ENCODE measurements around the gene RUFY2. TPM values are rescaled to one million over a fixed set of nuclear protein-coding genes. Genes with fewer than 3 reads are reported as not detected.
"Not testable (repeated sequence)": the region's sequence is repeated elsewhere in the genome, so short reads cannot be mapped to it uniquely, and the experiment has no call there.

Gene RUFY2
- total and polyA plus RNA-seq, 2 donors from 2014 or later = 7.4 to 27.5 TPM

DNA sequence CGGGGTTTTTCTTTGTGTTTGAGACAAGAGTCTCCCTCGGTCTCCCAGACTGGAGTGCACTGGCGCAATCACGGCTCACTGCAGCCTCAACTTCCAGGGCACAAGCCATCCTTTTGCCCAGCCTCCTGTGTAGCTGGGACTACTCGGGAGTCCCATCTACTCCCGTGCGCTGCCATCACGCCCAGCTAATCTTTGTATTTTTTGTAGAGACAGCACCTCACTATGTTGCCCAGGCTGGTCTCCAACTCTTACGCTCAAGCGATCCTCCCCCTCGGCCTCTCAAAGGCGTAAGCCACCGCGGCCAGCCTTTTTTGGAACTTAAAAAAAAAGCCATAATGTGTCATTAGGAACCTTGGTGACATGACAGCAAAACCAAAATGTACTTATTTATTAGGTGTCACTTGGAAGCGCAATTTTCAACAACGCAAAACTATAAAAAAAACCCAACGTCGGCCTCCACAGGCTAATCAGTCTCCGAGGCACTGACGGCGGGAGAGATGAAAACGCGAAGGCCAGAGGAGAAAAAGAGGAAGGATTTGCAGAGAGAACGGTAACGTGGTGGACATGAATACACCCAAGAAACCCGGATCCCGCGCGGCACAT is 76.1 kb downstream of the RUFY2 start:
- FAIRE-seq = no peak

DNA sequence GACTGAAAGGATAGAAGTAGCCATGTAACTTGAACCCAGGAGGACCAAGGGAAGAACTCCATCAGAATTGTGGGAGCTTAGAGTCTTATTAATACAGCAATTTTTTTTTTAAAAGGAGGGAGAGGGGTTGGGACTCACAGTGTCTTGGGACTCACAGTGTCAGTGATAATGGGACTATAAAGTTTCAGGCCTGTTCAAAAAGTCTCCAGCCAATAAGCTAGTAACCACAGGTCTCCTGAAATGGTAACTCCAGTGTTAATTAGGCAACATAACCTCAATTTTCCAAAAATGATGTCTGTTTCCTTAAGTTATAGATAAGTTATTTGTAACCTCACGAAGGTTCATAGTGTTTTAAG is 77.6 kb downstream of the RUFY2 start:
- Histone ChIP-seq H3K4me3 (ENCODE audit: low read length in 3 of 3) (no peak overlapping the region), H3K4me1 (ENCODE audit: control insufficient read depth in 2 of 3, insufficient read depth in 2 of 3, low read depth in 1 of 3, low read length in 3 of 3) (peaks cover 2 to 17% (median 7%) of the 10 kb centered on the region in 3 donors), H3K9ac (ENCODE audit: low read length in 3 of 3) (no peak overlapping the region), H3K9me3 (ENCODE audit: control insufficient read depth in 2 of 3, insufficient read depth in 1 of 3, low read length in 3 of 3) (no peaks in the 10 kb centered on the region), H3K27me3 (ENCODE audit: control insufficient read depth, insufficient read depth, low read length) (no peaks in the 10 kb centered on the region), H3K36me3 (ENCODE audit: control insufficient read depth in 2 of 3, insufficient read depth in 3 of 3, low read length in 3 of 3) (no peaks in the 10 kb centered on the region), H3K27ac (ENCODE audit: low read depth in 2 of 2, low read length in 2 of 2) (peak overlapping the region in 1 of 2 donors; percentile 86)
- DNase-seq (no peak), FAIRE-seq (no peak)
- TF ChIP-seq, protein P1, sequence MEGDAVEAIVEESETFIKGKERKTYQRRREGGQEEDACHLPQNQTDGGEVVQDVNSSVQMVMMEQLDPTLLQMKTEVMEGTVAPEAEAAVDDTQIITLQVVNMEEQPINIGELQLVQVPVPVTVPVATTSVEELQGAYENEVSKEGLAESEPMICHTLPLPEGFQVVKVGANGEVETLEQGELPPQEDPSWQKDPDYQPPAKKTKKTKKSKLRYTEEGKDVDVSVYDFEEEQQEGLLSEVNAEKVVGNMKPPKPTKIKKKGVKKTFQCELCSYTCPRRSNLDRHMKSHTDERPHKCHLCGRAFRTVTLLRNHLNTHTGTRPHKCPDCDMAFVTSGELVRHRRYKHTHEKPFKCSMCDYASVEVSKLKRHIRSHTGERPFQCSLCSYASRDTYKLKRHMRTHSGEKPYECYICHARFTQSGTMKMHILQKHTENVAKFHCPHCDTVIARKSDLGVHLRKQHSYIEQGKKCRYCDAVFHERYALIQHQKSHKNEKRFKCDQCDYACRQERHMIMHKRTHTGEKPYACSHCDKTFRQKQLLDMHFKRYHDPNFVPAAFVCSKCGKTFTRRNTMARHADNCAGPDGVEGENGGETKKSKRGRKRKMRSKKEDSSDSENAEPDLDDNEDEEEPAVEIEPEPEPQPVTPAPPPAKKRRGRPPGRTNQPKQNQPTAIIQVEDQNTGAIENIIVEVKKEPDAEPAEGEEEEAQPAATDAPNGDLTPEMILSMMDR (IDR thresholded peaks at IDR 0.05; ENCODE audit: borderline replicate concordance, extremely low read depth, insufficient read depth) = no peak
- intact Hi-C loops (cut with DNase I) = no loop called here

More for the DNA sequence above, 76.1 kb downstream of the RUFY2 start:
- H3K36me3 ChIP-seq (ENCODE audit: control insufficient read depth in 2 of 3, insufficient read depth in 3 of 3, low read length in 3 of 3) = no peaks in the 10 kb centered on the region
- no peaks in the 10 kb centered on the region for H3K9me3 ChIP-seq (ENCODE audit: control insufficient read depth in 2 of 3, insufficient read depth in 1 of 3, low read length in 3 of 3)
- H3K9ac ChIP-seq (ENCODE audit: low read length in 3 of 3) = peak overlapping the region; percentile 94 to 99 (median 98)
- peak; percentile 29 to 74 (median 68) for DNase-seq
- H3K4me3 ChIP-seq (ENCODE audit: low read length in 3 of 3) = peak overlapping the region; percentile 95 to 96 (median 95)
- intact Hi-C loops (cut with DNase I) = no loop called here
- TF ChIP-seq, protein P1 (IDR thresholded peaks at IDR 0.05; ENCODE audit: borderline replicate concordance, extremely low read depth, insufficient read depth) = no peak
- H3K27me3 ChIP-seq (ENCODE audit: control insufficient read depth, insufficient read depth, low read length) = no peaks in the 10 kb centered on the region
- peak overlapping the region; percentile 99 to 100 for H3K27ac ChIP-seq (ENCODE audit: low read depth in 2 of 2, low read length in 2 of 2)
- H3K4me1 ChIP-seq (ENCODE audit: control insufficient read depth in 2 of 3, insufficient read depth in 2 of 3, low read depth in 1 of 3, low read length in 3 of 3) = peaks cover 2 to 17% (median 10%) of the 10 kb centered on the region in 3 donors

DNA sequence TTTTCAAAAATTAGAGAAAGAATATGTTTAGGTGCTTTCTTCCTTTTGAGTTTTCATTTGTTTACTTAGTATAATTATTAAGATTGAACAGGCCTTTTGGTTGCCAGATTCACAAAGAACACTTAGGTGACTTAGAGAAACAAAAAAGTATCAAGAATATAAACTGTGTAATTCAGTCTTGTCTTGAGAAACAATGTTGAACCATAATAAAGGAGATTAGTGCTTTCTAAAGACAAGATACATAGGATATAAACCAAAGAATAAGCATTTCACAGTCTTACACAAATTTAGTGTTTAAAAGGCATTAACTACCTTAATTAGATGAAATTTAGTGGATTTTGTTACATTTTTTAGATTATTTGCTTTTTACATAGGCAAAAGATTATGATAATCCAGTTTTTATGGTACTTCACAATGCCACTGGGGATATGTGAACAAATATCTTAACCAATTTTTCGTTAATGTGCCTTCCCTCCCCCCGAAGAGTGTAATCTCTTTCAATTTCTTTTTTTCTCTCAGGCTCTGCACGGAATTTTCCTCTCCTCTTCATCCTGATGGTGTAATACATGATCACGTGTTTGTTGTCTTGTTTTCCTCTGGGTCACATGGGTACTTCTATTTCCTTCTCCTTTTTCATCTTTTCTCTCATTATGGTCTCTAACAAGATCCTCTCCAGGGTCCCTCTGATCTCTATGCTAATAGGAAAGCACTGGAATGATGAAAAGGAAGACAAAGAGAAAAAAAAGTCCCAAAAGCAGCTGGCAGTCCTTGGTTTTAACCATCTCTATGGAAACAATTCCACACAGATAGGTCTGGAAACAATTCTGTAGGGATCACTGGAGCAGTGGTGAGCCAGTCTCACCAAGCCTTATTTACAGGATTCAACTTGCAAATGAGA is 78.9 kb downstream of the RUFY2 start:
- peak in 2 of 5 donors; percentile 52 to 74 for DNase-seq
- H3K4me1 ChIP-seq (ENCODE audit: control insufficient read depth in 2 of 3, insufficient read depth in 2 of 3, low read depth in 1 of 3, low read length in 3 of 3) = peaks cover 2 to 17% (median 7%) of the 10 kb centered on the region in 3 donors
- peak overlapping the region in 2 of 3 donors; percentile 12 to 65 for H3K9ac ChIP-seq (ENCODE audit: low read length in 3 of 3)
- peak overlapping the region; percentile 1 to 48 (median 8) for H3K4me3 ChIP-seq (ENCODE audit: low read length in 3 of 3)
- no peaks in the 10 kb centered on the region for H3K36me3 ChIP-seq (ENCODE audit: control insufficient read depth in 2 of 3, insufficient read depth in 3 of 3, low read length in 3 of 3)
- TF ChIP-seq, protein P1 (IDR thresholded peaks at IDR 0.05; ENCODE audit: borderline replicate concordance, extremely low read depth, insufficient read depth) = no peak
- no peak for FAIRE-seq
- no peaks in the 10 kb centered on the region for H3K27me3 ChIP-seq (ENCODE audit: control insufficient read depth, insufficient read depth, low read length)
- peak overlapping the region; percentile 71 to 86 for H3K27ac ChIP-seq (ENCODE audit: low read depth in 2 of 2, low read length in 2 of 2)
- intact Hi-C loops (cut with DNase I) = no loop called here
- H3K9me3 ChIP-seq (ENCODE audit: control insufficient read depth in 2 of 3, insufficient read depth in 1 of 3, low read length in 3 of 3) = no peaks in the 10 kb centered on the region

DNA sequence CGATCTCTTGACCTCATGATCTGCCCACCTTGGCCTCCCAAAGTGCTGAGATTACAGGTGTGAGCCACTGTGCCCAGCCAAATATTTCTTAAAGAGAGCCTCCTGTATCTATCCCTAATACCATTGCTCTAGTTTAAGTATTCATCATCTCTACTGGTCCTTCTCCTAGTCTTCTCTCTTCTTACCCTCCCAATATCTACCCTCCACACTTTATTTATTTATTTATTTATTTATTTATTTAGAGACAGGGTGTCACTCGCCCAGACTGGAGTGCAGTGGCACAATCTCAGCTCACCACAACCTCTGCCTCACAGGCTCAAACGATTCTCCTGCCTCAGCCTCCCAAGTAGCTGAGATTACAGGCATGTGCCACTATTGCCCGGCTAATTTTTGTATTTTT is 82.7 kb downstream of the RUFY2 start:
- H3K27me3 ChIP-seq (ENCODE audit: control insufficient read depth, insufficient read depth, low read length) = not testable (repeated sequence)

More for the DNA sequence above, 82.7 kb downstream of the RUFY2 start:
- H3K4me3 ChIP-seq (ENCODE audit: low read length in 3 of 3); H3K36me3 ChIP-seq (ENCODE audit: control insufficient read depth in 2 of 3, insufficient read depth in 3 of 3, low read length in 3 of 3); DNase-seq; intact Hi-C loops (cut with DNase I); H3K27ac ChIP-seq (ENCODE audit: low read depth in 2 of 2, low read length in 2 of 2); H3K4me1 ChIP-seq (ENCODE audit: control insufficient read depth in 2 of 3, insufficient read depth in 2 of 3, low read depth in 1 of 3, low read length in 3 of 3); H3K9ac ChIP-seq (ENCODE audit: low read length in 3 of 3); H3K9me3 ChIP-seq (ENCODE audit: control insufficient read depth in 2 of 3, insufficient read depth in 1 of 3, low read length in 3 of 3); FAIRE-seq: not testable (repeated sequence)

Measured in kidney (tissue), 14 donors.